H1 (cell line): Measurements from ENCODE around the gene RASL11B.

Source experiments
- CBX8 ChIP-seq: fragments of 300-800, 300-1000 bp; sonication (generic); IDR thresholded peaks from 2 replicates; pipeline ENCODE4 v1.7.1; 2016; ENCODE audit warnings: low read depth, low read length, borderline replicate concordance
- TF ChIP-seq, protein P1 (sequence below), 3 experiments: IDR thresholded peaks; 1 replicate in 2 of 3; 2 replicates in 1 of 3; pipeline versions ENCODE4 v1.5.1 to v1.6.1; 2011; ENCODE audit warnings: low read length in 3 of 3, mild to moderate bottlenecking in 3 of 3, inconsistent platforms in 2 of 3, low read depth in 1 of 3, moderate library complexity in 1 of 3; ENCODE audit not compliant: insufficient read depth in 1 of 3; ENCODE audit errors: control extremely low read depth in 1 of 3

DNA sequence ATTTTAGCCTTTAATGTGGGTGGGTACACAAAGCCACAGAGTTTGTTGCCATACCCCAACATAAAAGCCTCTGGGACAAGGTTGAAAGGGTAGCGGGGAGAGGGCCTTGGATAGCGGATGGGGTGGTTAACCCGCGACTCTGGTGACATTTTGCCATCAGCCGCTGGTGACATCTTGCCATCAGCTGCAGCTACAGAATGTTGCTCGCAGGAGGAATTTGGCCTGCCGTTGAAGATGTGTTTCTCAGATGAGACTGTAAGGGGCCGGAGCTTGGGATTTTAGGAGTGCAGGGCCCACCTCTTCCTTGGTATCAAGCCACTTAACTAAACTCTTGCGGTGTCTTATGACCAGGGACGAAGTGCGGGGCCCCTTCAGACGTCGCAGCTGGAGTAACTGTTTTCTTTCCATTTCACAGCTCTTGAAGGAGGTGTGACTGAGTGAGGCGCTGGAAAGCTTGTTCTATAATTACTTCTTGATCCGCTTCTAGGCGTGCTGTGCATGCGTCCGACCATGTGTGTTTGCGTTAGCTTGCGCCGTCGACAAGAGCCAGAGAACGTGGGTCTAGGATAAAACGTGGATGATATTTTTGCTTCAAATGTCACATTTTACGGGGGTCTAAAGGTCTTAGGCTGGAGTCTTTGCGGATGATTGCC lies 820 bp upstream of the RASL11B start:
- TF ChIP-seq, protein P1, sequence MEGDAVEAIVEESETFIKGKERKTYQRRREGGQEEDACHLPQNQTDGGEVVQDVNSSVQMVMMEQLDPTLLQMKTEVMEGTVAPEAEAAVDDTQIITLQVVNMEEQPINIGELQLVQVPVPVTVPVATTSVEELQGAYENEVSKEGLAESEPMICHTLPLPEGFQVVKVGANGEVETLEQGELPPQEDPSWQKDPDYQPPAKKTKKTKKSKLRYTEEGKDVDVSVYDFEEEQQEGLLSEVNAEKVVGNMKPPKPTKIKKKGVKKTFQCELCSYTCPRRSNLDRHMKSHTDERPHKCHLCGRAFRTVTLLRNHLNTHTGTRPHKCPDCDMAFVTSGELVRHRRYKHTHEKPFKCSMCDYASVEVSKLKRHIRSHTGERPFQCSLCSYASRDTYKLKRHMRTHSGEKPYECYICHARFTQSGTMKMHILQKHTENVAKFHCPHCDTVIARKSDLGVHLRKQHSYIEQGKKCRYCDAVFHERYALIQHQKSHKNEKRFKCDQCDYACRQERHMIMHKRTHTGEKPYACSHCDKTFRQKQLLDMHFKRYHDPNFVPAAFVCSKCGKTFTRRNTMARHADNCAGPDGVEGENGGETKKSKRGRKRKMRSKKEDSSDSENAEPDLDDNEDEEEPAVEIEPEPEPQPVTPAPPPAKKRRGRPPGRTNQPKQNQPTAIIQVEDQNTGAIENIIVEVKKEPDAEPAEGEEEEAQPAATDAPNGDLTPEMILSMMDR (IDR thresholded peaks at IDR 0.05; ENCODE audit: control extremely low read depth in 1 of 3, insufficient read depth in 1 of 3, low read depth in 1 of 3, low read length in 3 of 3) = no peak
- no peak for TF ChIP-seq CBX8
